Measurements from ENCODE around the gene TNXB. TPM values are rescaled to one million over a fixed set of nuclear protein-coding genes. Genes with fewer than 3 reads are reported as not detected.
A peak's percentile ranks its signal among the peaks of the same experiment; 100 is the strongest.
"Not testable (repeated sequence)": the region's sequence is repeated elsewhere in the genome, so short reads cannot be mapped to it uniquely, and the experiment has no call there.

TNXB gene
- total RNA-seq, 4 donors from 2014 or later, result 10.5 to 102 (median 31.0) TPM

DNA sequence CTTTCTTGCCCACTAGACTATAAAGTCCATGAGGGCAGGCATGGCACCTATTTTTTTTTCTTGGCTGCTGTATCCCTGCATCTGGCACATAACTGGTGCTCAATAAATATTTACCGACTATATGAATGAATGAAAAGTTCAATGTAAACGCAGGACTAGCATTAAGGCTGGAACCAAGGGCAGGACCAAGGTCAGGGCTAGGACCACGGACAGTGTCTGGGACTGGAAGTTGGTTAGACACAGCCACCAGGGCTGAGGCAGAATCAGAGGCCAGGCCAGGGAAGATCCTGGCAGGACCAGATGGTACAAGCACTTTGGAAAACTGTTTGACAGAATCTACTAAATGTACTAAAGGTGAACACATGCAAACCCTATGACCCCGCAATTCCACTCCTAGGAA lies 3.7 kb downstream of the TNXB start:
- H3K4me3 ChIP-seq, result no peak overlapping the region
- H3K27me3 ChIP-seq, result peaks cover 0 to 6% (median 0%) of the 10 kb centered on the region in 4 donors
- H3K4me1 ChIP-seq, result peaks cover 21 to 51% (median 27%) of the 10 kb centered on the region in 3 donors
- H3K27ac ChIP-seq, result peak overlapping the region in 1 of 4 donors; percentile 89
- no peak for DNase-seq
- TF ChIP-seq POLR2A (IDR thresholded peaks at IDR 0.05), result no peak
- TF ChIP-seq, protein P1, sequence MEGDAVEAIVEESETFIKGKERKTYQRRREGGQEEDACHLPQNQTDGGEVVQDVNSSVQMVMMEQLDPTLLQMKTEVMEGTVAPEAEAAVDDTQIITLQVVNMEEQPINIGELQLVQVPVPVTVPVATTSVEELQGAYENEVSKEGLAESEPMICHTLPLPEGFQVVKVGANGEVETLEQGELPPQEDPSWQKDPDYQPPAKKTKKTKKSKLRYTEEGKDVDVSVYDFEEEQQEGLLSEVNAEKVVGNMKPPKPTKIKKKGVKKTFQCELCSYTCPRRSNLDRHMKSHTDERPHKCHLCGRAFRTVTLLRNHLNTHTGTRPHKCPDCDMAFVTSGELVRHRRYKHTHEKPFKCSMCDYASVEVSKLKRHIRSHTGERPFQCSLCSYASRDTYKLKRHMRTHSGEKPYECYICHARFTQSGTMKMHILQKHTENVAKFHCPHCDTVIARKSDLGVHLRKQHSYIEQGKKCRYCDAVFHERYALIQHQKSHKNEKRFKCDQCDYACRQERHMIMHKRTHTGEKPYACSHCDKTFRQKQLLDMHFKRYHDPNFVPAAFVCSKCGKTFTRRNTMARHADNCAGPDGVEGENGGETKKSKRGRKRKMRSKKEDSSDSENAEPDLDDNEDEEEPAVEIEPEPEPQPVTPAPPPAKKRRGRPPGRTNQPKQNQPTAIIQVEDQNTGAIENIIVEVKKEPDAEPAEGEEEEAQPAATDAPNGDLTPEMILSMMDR (IDR thresholded peaks at IDR 0.05), result no peak
- WGBS, 2 donors, result 55 to 66% methylated on average over 2 to 4 of the region's 4 CpGs
- no peaks in the 10 kb centered on the region for H3K9me3 ChIP-seq
- no peaks in the 10 kb centered on the region for H3K36me3 ChIP-seq
- intact Hi-C loops (cut with DNase I), result no loop called here

GRCh38 chr6:32102255-32102654 lies 6.9 kb downstream of the TNXB start:
- Histone ChIP-seq H3K9me3 (no peaks in the 10 kb centered on the region), H3K36me3 (peaks cover 0 to 6% (median 0%) of the 10 kb centered on the region in 3 donors), H3K27me3 (peaks cover 0 to 15% (median 3%) of the 10 kb centered on the region in 4 donors), H3K4me3 (no peak overlapping the region), H3K4me1 (peaks cover 1 to 20% (median 3%) of the 10 kb centered on the region in 3 donors), H3K27ac (no peak overlapping the region)
- intact Hi-C loops (cut with DNase I), result no loop called here
- WGBS, 2 donors, result 90 to 98% methylated on average over 3 of the region's 3 CpGs
- no peak for DNase-seq
- TF ChIP-seq, protein P1 (IDR thresholded peaks at IDR 0.05), result no peak
- no peak for TF ChIP-seq POLR2A (IDR thresholded peaks at IDR 0.05)

GRCh38 chr6:32100251-32100650 lies 8.9 kb downstream of the TNXB start:
- not testable (repeated sequence) for H3K4me3 ChIP-seq, DNase-seq
- 79 to 81% methylated on average over 7 to 8 of the region's 8 CpGs for WGBS, 2 donors

GRCh38 chr6:32097364-32097763 lies 11.8 kb downstream of the TNXB start:
- intact Hi-C loops (cut with DNase I), result no loop called here
- peaks cover 8 to 33% (median 15%) of the 10 kb centered on the region in 3 donors for H3K4me1 ChIP-seq
- no peak overlapping the region for H3K4me3 ChIP-seq
- TF ChIP-seq POLR2A (IDR thresholded peaks at IDR 0.05), result no peak
- TF ChIP-seq, protein P1 (IDR thresholded peaks at IDR 0.05), result no peak
- H3K9me3 ChIP-seq, result no peaks in the 10 kb centered on the region
- peaks cover 0 to 13% (median 0%) of the 10 kb centered on the region in 3 donors for H3K36me3 ChIP-seq
- DNase-seq, result no peak
- 67 to 100% methylated on average over 1 to 2 of the region's 3 CpGs for WGBS, 2 donors
- peaks cover 0 to 44% (median 8%) of the 10 kb centered on the region in 4 donors for H3K27me3 ChIP-seq
- H3K27ac ChIP-seq, result no peak overlapping the region

More at GRCh38 chr6:32100251-32100650, 8.9 kb downstream of the TNXB start:
- H3K9me3 ChIP-seq; H3K27ac ChIP-seq; intact Hi-C loops (cut with DNase I): not testable (repeated sequence)
- peaks cover 0 to 35% (median 8%) of the 10 kb centered on the region in 4 donors for H3K27me3 ChIP-seq
- H3K4me1 ChIP-seq, result peaks cover 8 to 19% (median 10%) of the 10 kb centered on the region in 3 donors
- peaks cover 0 to 13% (median 0%) of the 10 kb centered on the region in 3 donors for H3K36me3 ChIP-seq

GRCh38 chr6:32096394-32097258 lies 12.5 kb downstream of the TNXB start:
- no peaks in the 10 kb centered on the region for H3K9me3 ChIP-seq
- DNase-seq, result no peak
- intact Hi-C loops (cut with DNase I), result no loop called here
- no peak for TF ChIP-seq POLR2A (IDR thresholded peaks at IDR 0.05)
- TF ChIP-seq, protein P1 (IDR thresholded peaks at IDR 0.05), result no peak
- 39 to 40% methylated on average over 2 to 6 of the region's 90 CpGs for WGBS, 2 donors
- peaks cover 0 to 44% (median 8%) of the 10 kb centered on the region in 4 donors for H3K27me3 ChIP-seq
- peak overlapping the region in 1 of 4 donors; percentile 36 for H3K27ac ChIP-seq
- H3K4me3 ChIP-seq, result peak overlapping the region in 3 of 4 donors; percentile 0 to 49 (median 25)
- H3K4me1 ChIP-seq, result peaks cover 8 to 40% (median 23%) of the 10 kb centered on the region in 3 donors
- H3K36me3 ChIP-seq, result peaks cover 0 to 13% (median 0%) of the 10 kb centered on the region in 3 donors
